Astrocyte (in vitro differentiated cells and primary cell): Measurements from ENCODE around the gene NME1. TPM values are rescaled to one million over a fixed set of nuclear protein-coding genes. Genes with fewer than 3 reads are reported as not detected.
A peak's percentile ranks its signal among the peaks of the same experiment; 100 is the strongest.
"Not testable (repeated sequence)": the region's sequence is repeated elsewhere in the genome, so short reads cannot be mapped to it uniquely, and the experiment has no call there.

ENCODE experiments used
- DNase-seq: peaks from one replicate; pipeline ENCODE4 v3.0.0-alpha.2; 2010; ENCODE audit warnings: low read depth
- FAIRE-seq: peaks from 2 replicates; lab custom pipeline; 2011; peaks lifted over from hg19 to GRCh38; lab: Jason Lieb, UNC
- H2AFZ ChIP-seq: 2 replicates; pipeline ENCODE4 v1.6.0; 2012; ENCODE audit warnings: low read depth, low read length, inconsistent platforms
- H3K27ac ChIP-seq: 2 replicates; pipeline ENCODE4 v1.5.1; 2011; ENCODE audit warnings: low read depth, low read length, inconsistent platforms
- H3K27me3 ChIP-seq: 2 replicates; pipeline ENCODE4 v1.6.0; 2011; ENCODE audit warnings: low read length, inconsistent platforms; ENCODE audit not compliant: insufficient read depth
- H3K36me3 ChIP-seq: 2 replicates; pipeline ENCODE4 v1.5.1; 2011; ENCODE audit warnings: low read length, inconsistent platforms; ENCODE audit not compliant: insufficient read depth
- H3K4me1 ChIP-seq: 2 replicates; pipeline ENCODE4 v1.5.1; 2011; ENCODE audit warnings: low read length, inconsistent platforms; ENCODE audit not compliant: insufficient read depth
- H3K4me2 ChIP-seq: 2 replicates; pipeline ENCODE4 v1.6.0; 2012; ENCODE audit warnings: low read length, inconsistent platforms
- H3K4me3 ChIP-seq: 2 replicates; pipeline ENCODE4 v1.5.1; 2011; ENCODE audit warnings: low read depth, mild to moderate bottlenecking, low read length, inconsistent platforms; ENCODE audit not compliant: insufficient read depth
- H3K79me2 ChIP-seq: 2 replicates; pipeline ENCODE4 v1.6.0; 2012; ENCODE audit warnings: mild to moderate bottlenecking, low read length, inconsistent platforms; ENCODE audit not compliant: insufficient read depth
- H3K9ac ChIP-seq: 2 replicates; pipeline ENCODE4 v1.6.0; 2012; ENCODE audit warnings: mild to moderate bottlenecking, low read length, inconsistent platforms
- H3K9me3 ChIP-seq: 2 replicates; pipeline ENCODE4 v1.5.1; 2012; ENCODE audit warnings: low read depth, mild to moderate bottlenecking, low read length, inconsistent platforms; ENCODE audit not compliant: insufficient read depth
- H4K20me1 ChIP-seq: 2 replicates; pipeline ENCODE4 v1.6.0; 2012; ENCODE audit warnings: low read length, inconsistent platforms; ENCODE audit not compliant: insufficient read depth
- H3K27ac Mint-ChIP-seq: one replicate; pipeline ENCODE4 v1.8.0; 2021; ENCODE audit warnings: mild to moderate bottlenecking, mixed read lengths; ENCODE audit not compliant: unreplicated experiment
- H3K27me3 Mint-ChIP-seq: one replicate; pipeline ENCODE4 v1.8.0; 2021; ENCODE audit warnings: low read depth, mixed read lengths; ENCODE audit not compliant: unreplicated experiment
- H3K36me3 Mint-ChIP-seq: one replicate; pipeline ENCODE4 v1.8.0; 2021; ENCODE audit warnings: low read depth, mixed read lengths; ENCODE audit not compliant: unreplicated experiment
- H3K4me1 Mint-ChIP-seq: one replicate; pipeline ENCODE4 v1.8.0; 2021; ENCODE audit warnings: low read depth, mixed read lengths; ENCODE audit not compliant: unreplicated experiment
- H3K4me3 Mint-ChIP-seq: one replicate; pipeline ENCODE4 v1.8.0; 2021; ENCODE audit warnings: mild to moderate bottlenecking, moderate library complexity, mixed read lengths; ENCODE audit not compliant: unreplicated experiment
- H3K9me3 Mint-ChIP-seq: one replicate; pipeline ENCODE4 v1.8.0; 2021; ENCODE audit warnings: mild to moderate bottlenecking, mixed read lengths; ENCODE audit not compliant: unreplicated experiment
- EZH2 ChIP-seq: IDR thresholded peaks from 2 replicates; pipeline ENCODE4 v1.6.1; 2012; ENCODE audit warnings: mild to moderate bottlenecking, low read length, inconsistent platforms; ENCODE audit not compliant: insufficient read depth
- total RNA-seq: library from RNA; stranded (reverse); gene quantifications from 2 replicates; pipeline ENCODE4 v1.2.1, GENCODE V29; 2021
- TF ChIP-seq, protein P1 (sequence below): IDR thresholded peaks from 2 replicates; pipeline ENCODE4 v1.5.1; 2011; ENCODE audit warnings: low read depth, mild to moderate bottlenecking, inconsistent platforms, low read length, moderate library complexity; ENCODE audit not compliant: insufficient read depth

NME1 gene
- total RNA-seq, 1 donor from 2014 or later: 236 TPM

DNA sequence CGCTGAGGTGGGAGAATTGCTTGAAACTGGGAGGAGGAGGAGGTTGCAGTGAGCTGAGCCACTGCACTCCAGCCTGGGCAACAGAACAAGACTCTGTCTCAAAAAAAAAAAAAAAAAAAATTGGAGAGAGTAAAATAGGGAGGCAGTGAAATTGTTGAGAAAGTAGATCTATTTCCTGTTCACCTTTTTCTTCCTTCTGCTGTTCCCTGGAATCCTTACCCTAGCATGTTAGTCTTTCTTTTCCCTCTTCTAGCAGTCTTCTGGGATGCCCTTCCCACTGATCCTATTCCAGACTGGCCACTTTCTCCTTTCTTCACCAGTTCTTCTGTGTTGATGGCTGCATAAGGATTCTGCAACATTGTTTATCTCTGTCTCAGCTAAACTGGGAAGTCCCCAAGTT is 16.0 kb downstream of the NME1 start:
- Mint-ChIP-seq H3K4me1 (peaks cover 29% of the 10 kb centered on the region), H3K9me3 (no peaks in the 10 kb centered on the region), H3K27ac (no peak overlapping the region), H3K4me3 (peak overlapping the region; percentile 64), H3K27me3 (no peaks in the 10 kb centered on the region), H3K36me3 (peaks cover 14% of the 10 kb centered on the region)
- Histone ChIP-seq H3K36me3 (peaks cover 27% of the 10 kb centered on the region), H4K20me1 (peaks cover 54% of the 10 kb centered on the region), H2AFZ (no peak overlapping the region), H3K4me1 (peaks cover 11% of the 10 kb centered on the region), H3K4me3 (no peak overlapping the region), H3K79me2 (peaks cover 40% of the 10 kb centered on the region), H3K9ac (no peak overlapping the region), H3K9me3 (no peaks in the 10 kb centered on the region), H3K4me2 (no peak overlapping the region), H3K27me3 (no peaks in the 10 kb centered on the region), H3K27ac (no peak overlapping the region)
- FAIRE-seq (no peak), DNase-seq (no peak)
- TF ChIP-seq, protein P1, sequence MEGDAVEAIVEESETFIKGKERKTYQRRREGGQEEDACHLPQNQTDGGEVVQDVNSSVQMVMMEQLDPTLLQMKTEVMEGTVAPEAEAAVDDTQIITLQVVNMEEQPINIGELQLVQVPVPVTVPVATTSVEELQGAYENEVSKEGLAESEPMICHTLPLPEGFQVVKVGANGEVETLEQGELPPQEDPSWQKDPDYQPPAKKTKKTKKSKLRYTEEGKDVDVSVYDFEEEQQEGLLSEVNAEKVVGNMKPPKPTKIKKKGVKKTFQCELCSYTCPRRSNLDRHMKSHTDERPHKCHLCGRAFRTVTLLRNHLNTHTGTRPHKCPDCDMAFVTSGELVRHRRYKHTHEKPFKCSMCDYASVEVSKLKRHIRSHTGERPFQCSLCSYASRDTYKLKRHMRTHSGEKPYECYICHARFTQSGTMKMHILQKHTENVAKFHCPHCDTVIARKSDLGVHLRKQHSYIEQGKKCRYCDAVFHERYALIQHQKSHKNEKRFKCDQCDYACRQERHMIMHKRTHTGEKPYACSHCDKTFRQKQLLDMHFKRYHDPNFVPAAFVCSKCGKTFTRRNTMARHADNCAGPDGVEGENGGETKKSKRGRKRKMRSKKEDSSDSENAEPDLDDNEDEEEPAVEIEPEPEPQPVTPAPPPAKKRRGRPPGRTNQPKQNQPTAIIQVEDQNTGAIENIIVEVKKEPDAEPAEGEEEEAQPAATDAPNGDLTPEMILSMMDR: no peak
- no peak for TF ChIP-seq EZH2

DNA sequence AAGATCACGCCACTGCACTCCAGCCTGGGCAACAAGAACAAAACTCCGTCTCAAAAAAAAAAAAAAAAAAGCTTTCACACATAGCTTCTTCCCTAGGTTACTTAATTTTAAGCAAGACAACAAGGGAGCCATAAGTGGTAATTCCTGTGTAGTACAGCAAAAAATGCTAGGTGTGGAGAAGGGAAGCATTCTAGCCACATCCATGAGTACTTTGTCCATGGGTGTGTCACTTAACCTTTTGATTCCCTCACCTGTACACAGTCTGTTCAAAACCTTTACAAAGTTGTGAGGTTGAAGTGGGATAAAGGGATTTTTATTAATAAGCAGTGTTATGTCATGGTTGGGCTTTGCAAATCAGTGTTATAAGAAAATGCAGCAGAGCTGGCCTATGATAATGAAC is 17.4 kb downstream of the NME1 start:
- Histone ChIP-seq H3K4me2 (no peak overlapping the region), H3K9ac (no peak overlapping the region), H4K20me1 (peaks cover 54% of the 10 kb centered on the region), H3K36me3 (peaks cover 27% of the 10 kb centered on the region), H2AFZ (no peak overlapping the region), H3K4me1 (peaks cover 3% of the 10 kb centered on the region), H3K79me2 (peaks cover 40% of the 10 kb centered on the region), H3K27ac (no peak overlapping the region), H3K4me3 (no peak overlapping the region), H3K27me3 (no peaks in the 10 kb centered on the region), H3K9me3 (no peaks in the 10 kb centered on the region)
- H3K4me1 Mint-ChIP-seq: peaks cover 29% of the 10 kb centered on the region
- no peak overlapping the region for H3K27ac Mint-ChIP-seq
- H3K9me3 Mint-ChIP-seq: no peaks in the 10 kb centered on the region
- TF ChIP-seq, protein P1: no peak
- no peak for TF ChIP-seq EZH2
- DNase-seq (no peak), FAIRE-seq (no peak)
- H3K4me3 Mint-ChIP-seq: no peak overlapping the region
- H3K36me3 Mint-ChIP-seq: peaks cover 12% of the 10 kb centered on the region
- no peaks in the 10 kb centered on the region for H3K27me3 Mint-ChIP-seq

DNA sequence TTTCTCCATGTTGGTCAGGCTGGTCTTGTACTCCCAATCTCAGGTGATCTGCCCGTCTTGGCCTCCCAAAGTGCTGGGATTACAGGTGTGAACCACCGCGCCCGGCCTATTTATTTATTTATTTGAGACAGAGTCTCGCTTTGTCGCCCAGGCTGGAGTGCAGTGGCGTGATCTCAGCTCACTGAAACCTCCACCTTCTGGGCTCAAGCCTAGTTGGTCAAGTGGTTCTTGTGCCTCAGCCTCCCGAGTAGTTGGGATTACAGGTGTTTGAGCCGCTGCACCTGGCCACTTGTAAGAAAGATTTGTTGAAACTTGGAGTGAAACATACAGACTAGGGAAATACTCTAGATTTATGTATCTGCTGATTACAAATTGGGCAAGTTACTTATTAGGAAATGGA is 18.7 kb downstream of the NME1 start:
- not testable (repeated sequence) for DNase-seq, H3K9me3 Mint-ChIP-seq, H3K4me2 ChIP-seq, H3K27ac ChIP-seq, H3K4me3 ChIP-seq, H3K27me3 ChIP-seq, H2AFZ ChIP-seq, H3K27ac Mint-ChIP-seq, FAIRE-seq, H3K27me3 Mint-ChIP-seq, H3K4me3 Mint-ChIP-seq, H3K9me3 ChIP-seq, H3K9ac ChIP-seq, H3K4me1 ChIP-seq
- Mint-ChIP-seq H3K36me3 (peaks cover 12% of the 10 kb centered on the region), H3K4me1 (peaks cover 25% of the 10 kb centered on the region)
- peaks cover 27% of the 10 kb centered on the region for H3K36me3 ChIP-seq
- peaks cover 32% of the 10 kb centered on the region for H3K79me2 ChIP-seq
- peaks cover 54% of the 10 kb centered on the region for H4K20me1 ChIP-seq
